NCI-H226 (cell line): Measurements from ENCODE around the gene ZNG1A.
A peak's percentile ranks its signal among the peaks of the same experiment; 100 is the strongest.
"Not testable (repeated sequence)": the region's sequence is repeated elsewhere in the genome, so short reads cannot be mapped to it uniquely, and the experiment has no call there.

Source experiments
- DNase-seq: peaks from one replicate; pipeline ENCODE4 v3.0.0-alpha.2; 2015

The ZNG1A gene

DNA sequence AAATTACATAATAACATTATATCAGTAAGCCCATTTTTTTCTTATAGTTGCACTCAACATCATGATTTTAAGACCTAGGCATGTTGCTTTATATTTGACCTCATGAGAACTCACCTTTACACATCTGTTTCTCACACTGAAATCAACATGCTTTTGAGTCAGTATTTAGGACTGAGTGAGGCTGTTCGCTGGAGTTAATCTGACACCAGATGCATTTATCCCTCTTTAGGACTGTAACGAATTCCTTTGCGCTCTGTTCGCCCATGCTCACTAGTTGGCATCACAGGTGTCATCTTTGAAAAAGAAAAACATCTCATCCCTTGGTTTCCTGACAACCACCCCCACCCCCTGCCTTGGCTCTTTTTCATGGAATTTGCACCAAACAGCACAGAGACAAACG lies 84.9 kb downstream of the ZNG1A start:
- not testable (repeated sequence) for DNase-seq

DNA sequence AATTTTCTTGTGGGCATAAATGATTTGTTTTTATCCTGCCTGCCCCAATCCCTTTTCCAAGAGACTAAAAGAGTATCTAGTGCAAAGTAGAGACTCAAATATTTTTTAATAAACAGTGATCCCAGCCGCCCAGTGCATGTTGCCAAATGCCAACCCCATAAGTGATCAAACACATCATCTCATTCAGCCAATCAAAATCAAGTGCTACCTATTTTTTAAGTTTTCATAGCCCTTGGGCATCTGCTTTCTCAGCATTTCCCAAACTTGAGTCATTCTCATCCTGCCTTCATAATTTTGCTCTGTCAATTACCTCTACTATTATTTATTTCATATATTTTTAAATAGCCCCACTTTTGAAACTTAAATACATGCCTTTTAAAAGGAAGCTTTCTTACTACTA lies 88.0 kb downstream of the ZNG1A start:
- DNase-seq, result peak; percentile 5

DNA sequence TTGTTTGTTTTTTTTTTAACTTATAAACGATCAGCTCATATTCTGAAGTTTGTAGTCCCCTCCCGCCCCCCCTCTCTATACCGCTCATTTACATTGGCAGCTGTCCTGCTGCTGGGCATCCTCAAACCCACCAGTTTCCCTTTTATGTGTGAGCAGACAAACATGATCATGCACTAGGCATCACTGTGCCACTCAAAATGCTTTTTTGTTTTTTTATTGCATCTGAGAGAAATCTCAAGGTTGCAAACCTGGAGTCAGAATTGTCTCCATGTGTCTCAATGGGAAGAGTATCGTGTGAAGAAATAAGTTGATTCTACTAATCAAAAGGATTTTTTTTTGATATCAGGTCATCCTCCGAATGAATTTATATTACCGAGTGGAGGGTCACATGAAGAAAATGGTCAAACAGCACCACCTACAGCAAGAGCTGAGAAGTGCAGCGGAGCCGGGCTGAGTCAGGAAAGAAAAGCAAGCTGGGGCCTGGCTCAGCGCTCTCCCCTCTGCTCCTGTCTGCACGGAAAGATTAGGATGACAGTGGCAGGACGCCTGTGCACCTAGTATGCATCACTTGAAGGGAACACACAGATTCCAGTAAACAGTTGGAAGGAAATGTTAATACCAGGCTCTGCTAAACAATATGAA lies 90.3 kb downstream of the ZNG1A start:
- not testable (repeated sequence) for DNase-seq

DNA sequence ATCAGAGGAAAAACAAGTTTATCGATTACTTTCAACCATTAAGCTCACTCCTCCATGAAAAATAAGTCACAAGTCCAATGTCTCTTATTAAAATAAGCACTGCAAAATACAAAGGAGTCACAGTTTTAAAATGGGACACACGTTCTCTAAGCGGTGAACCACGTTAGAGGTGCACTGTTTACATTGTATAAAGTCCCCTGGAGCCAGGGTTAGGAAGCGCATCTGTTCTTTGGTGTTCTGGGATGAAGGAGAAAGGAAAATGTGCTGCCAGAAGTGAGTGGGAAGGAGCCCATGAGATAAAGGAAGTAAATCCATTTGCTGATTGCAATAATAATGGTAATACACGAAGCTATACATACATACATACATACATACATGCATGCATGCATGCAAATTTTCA lies 91.0 kb downstream of the ZNG1A start:
- not testable (repeated sequence) for DNase-seq

DNA sequence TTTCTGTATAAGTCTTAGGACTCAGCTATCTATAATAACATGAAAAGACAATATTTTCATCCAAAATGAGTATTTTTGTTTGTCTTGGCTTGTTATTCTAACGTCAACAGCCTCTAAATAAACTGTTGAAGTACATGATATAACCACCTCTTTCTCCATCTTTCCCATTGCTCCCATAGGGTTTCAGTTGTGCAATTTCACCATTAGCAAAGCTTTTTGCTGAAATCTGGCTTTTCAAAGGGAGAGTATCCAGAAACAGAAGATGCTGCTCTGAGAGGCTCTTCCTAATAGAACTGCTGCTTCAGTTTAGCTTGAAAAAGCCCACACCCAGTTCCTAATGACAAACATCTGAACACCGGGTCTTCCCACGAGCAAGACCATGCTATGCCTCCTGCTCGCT lies 91.8 kb downstream of the ZNG1A start:
- DNase-seq, result not testable (repeated sequence)

DNA sequence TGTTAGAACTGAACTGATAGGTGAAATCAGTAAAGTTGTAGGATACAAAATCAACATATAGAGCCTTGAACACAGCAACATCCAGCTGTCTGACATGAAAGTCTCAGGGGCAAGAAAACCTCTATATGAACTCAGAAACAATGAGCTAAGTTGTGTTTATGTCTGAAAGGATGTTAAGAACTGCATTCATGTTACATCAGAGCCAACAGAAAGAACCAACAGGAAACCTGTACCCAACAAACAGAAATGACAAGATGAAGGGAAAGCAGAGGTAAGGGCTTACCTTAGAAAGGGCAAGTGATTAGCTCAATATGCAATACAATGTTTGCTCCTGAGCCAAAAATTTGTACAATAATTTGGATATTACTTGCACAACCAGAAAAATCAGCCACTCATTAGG lies 92.2 kb downstream of the ZNG1A start:
- not testable (repeated sequence) for DNase-seq

DNA sequence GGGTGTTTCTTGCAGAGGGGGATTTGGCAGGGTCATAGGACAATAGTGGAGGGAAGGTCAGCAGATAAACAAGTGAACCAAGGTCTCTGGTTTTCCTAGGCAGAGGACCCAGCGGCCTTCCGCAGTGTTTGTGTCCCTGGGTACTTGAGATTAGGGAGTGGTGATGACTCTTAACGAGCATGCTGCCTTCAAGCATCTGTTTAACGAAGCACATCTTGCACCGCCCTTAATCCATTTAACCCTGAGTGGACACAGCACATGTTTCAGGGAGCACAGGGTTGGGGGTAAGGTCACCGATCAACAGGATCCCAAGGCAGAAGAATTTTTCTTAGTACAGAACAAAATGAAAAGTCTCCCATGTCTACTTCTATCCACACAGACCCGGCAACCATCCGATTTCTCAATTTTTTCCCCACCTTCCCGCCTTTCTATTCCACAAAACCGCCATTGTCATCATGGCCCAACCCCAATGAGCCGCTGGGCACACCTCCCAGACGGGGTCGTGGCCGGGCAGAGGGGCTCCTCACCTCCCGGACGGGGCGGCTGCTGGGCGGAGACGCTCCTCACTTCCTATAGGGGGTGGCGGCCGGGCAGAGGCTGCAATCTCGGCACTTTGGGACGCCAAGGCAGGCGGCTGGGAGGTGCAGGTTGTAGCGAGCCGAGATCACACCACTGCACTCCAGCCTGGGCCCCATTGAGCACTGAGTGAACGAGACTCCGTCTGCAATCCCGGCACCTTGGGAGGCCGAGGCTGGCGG lies 95.7 kb downstream of the ZNG1A start:
- not testable (repeated sequence) for DNase-seq

DNA sequence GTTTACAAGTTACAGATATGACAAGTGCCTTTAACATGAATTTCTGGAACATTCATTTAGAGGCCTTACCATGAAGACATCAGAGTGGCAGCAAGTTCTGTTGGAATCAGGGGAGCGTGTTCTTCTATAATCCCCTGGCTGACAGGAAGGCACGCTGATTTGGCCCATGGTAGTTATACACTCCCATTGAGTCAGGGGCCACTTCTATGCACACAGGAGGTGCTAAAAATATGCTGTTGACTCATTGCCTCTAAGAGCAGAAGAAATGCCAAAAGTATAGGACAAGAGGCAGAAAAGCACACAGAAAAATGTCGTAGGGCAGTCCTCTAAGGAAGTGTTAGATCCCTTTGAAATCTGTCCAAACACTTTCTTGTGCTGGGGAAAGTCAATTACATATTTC lies 100.5 kb downstream of the ZNG1A start:
- not testable (repeated sequence) for DNase-seq

DNA sequence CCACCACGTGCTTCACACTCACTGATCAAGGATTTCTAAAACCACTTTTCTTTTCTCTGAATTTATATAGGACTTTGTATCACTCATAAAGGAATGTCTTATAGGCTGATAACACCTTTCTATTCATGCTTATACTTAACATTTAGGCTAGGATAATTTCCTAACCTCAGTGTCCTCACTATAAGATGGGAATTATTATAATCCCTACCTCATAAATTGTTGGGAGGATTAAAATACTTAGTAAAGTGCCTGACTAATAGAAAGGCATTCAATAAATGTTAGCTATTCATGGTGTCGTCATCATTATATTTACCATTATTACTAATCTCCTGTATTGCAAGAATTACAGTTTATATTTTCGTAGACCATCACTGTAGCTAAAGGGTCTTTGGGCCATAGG lies 102.5 kb downstream of the ZNG1A start:
- not testable (repeated sequence) for DNase-seq

DNA sequence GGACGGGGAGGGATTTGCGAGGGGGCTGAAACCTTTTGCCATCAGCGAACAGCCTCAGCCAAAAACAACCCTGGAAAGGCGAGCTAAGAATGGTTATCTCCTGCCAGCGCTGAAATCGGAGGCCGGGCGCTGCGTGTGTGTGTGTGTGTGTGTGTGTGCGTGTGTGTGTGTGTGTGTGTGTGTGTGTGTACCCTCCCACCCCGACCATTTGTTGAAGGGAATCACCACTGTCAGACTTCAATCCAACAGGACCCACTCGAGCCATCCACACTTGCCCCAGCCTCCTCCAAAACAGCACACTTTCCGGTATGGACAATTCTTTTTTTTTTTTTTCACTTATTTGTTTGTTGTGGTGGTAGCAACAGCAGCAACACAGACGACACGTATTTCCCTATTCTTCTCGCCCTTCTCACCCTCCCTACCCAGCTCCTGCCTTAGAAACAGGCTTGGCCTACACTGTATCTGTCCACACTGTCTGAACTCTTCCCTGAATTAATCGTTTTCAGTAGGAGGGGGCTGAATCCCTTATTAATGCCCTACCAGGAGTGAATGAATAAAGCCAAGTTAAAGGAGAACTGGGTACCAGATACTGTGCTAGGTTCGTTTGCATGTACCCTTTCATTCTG lies 104.8 kb downstream of the ZNG1A start:
- DNase-seq, result not testable (repeated sequence)

DNA sequence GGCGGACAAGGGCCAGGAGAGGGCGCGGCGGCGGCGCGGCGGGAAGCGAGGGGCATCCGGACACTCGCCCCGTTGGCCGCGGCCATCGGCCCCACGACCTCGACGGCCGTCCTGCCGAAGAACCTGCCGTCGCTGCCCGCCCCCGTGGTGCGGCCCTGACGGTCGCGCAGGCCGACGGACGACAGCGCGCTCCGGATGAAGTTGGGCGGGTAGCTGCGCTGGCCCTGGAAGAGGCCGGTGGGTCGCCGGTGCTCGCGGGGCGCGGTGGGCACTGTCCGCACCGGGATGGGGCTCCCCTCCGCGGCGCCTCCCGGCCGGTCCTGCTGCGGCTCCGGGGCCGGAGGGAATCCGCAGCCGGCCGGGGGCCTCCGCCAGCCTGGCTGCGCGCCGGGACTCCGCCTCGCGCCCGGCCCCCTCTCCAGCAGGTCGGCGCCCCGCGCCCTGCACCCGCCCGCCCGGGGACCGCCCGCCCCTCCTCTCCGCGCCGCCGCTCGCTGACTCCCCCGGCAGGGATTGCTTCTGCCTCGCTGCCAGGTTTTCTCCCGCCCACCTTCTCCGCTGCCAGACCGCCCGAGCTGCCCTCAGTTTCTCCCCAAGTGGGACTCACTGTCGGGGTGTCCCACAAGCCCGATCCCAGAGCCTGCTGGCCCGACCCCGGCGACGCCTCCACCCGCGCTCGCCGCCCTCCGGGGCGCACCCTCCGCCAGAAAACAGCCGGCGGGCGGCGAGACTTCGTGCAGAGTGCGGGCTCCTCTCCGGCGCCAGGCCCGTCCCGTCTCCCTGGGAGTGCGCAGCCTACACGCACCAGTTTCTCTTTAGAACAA lies 105.6 kb downstream of the ZNG1A start:
- not testable (repeated sequence) for DNase-seq
